ENCODE results near the gene RMI2. TPM values are rescaled to one million over a fixed set of nuclear protein-coding genes. Genes with fewer than 3 reads are reported as not detected.

RMI2 gene
- total and polyA plus RNA-seq, 2 of the 8 experiments (the other 6 are each of a cell fraction or from before 2014, with no cell fraction given) = 58.2 to 96.0 TPM

GRCh38 chr16:11396241-11397048, 51.2 kb downstream of the RMI2 start:
- no peak overlapping the region for H2BK120ac ChIP-seq (replicated peaks; ENCODE audit: low read depth, low read length)
- no peaks in the 10 kb centered on the region for H3K9me3 ChIP-seq (ENCODE audit: insufficient read depth in 2 of 2, low read depth in 1 of 2, low read length in 1 of 2)
- H3K23ac ChIP-seq (ENCODE audit: insufficient read length) = no peak overlapping the region
- no peak overlapping the region for H4K5ac ChIP-seq (ENCODE audit: insufficient read length, low read depth, low read length)
- H3K4me2 ChIP-seq (ENCODE audit: insufficient read depth in 1 of 2, low read depth in 2 of 2, low read length in 2 of 2) = no peak overlapping the region
- H2AFZ ChIP-seq (ENCODE audit: low read length) = 0 out of 2 replicates have a peak overlapping the region, but pooled peaks have one; percentile 48
- no peaks in the 10 kb centered on the region for H3K79me2 ChIP-seq (ENCODE audit: control insufficient read depth in 1 of 2, insufficient read depth in 2 of 2, low read length in 2 of 2)
- no peak overlapping the region for H3K4me3 ChIP-seq (ENCODE audit: extremely low read depth in 1 of 4, insufficient read depth in 2 of 4, low read depth in 3 of 4, low read length in 4 of 4)
- H3K27me3 ChIP-seq (replicated peaks in 1 of 4; ENCODE audit: control insufficient read depth in 3 of 4, extremely low read depth in 1 of 4, insufficient read depth in 3 of 4, low read length in 3 of 4) = no peaks in the 10 kb centered on the region
- H2BK12ac ChIP-seq (ENCODE audit: low read depth, low read length) = no peak overlapping the region; the same call in 1 of the 2 replicates
- CTCF ChIA-PET (ENCODE audit: partially characterized antibody) = interaction anchor here (0.6 to 18.3 kb wide), 53 partner anchors 9 to 669 kb away, joined by 3 to 266 read pairs (median 4); a partner anchor contains a TSS
- H3K23me2 ChIP-seq (ENCODE audit: low read depth, low read length) = no peaks in the 10 kb centered on the region
- POLR2A ChIA-PET (ENCODE audit: partially characterized antibody) = interaction anchor here (0.6 to 1.9 kb wide), 5 partner anchors 9 to 394 kb away, joined by 3 to 6 read pairs (median 3); partner anchors contain the start of gene SOCS1
- no peak overlapping the region for H2BK5ac ChIP-seq (ENCODE audit: low read depth, low read length)
- no peak overlapping the region for H3K9ac ChIP-seq (replicated peaks in 1 of 4; ENCODE audit: extremely low read depth in 1 of 4, low read depth in 3 of 4, low read length in 3 of 4)
- H3K27ac ChIP-seq (ENCODE audit: low read depth, low read length) = no peak overlapping the region
- H4K8ac ChIP-seq (ENCODE audit: extremely low read depth, insufficient read depth, low read length) = peak overlapping the region; percentile 36; the same call in 1 of the 2 replicates
- no peak overlapping the region for H3K14ac ChIP-seq (ENCODE audit: insufficient read length)
- no peaks in the 10 kb centered on the region for H3K79me1 ChIP-seq (ENCODE audit: low read depth, low read length)
- 56% methylated on average over 24 of the region's 24 CpGs; no CpG with 5 or more reads in 1 of the 2 experiments for WGBS, 2 experiments (ENCODE audit: extremely low coverage in 1 of 2, insufficient coverage in 1 of 2, insufficient read length in 1 of 2, insufficient replicate concordance in 2 of 2, low coverage in 1 of 2, low lambda C conversion rate in 2 of 2, missing lambda C conversion rate in 1 of 2)
- H4K91ac ChIP-seq (replicated peaks; ENCODE audit: insufficient read length, low read length) = no peak overlapping the region
- H2BK15ac ChIP-seq (ENCODE audit: low read length) = no peak overlapping the region
- H2BK20ac ChIP-seq (ENCODE audit: low read length) = no peak overlapping the region
- FAIRE-seq (peak; percentile 42), DNase-seq (ENCODE audit: low read depth in 1 of 2, low spot score in 2 of 2) (peak; percentile 60 to 98)
- no peaks in the 10 kb centered on the region for H3K36me3 ChIP-seq (ENCODE audit: control insufficient read depth in 2 of 4, insufficient read depth in 4 of 4, low read length in 3 of 4)
- no peak overlapping the region for H3K56ac ChIP-seq (replicated peaks; ENCODE audit: insufficient read length, low read depth, low read length)
- no peak overlapping the region for H3K18ac ChIP-seq (ENCODE audit: extremely low read depth, low read length)
- peaks cover 0 to 12% (median 7%) of the 10 kb centered on the region in 4 experiments; a peak in 4 of 7 replicates for H3K4me1 ChIP-seq (replicated peaks in 1 of 4; ENCODE audit: control insufficient read depth in 3 of 4, insufficient read depth in 4 of 4, low read length in 3 of 4)
- no peaks in the 10 kb centered on the region for H4K20me1 ChIP-seq (replicated peaks in 1 of 2; ENCODE audit: control insufficient read depth in 1 of 2, insufficient read depth in 2 of 2, low read length in 2 of 2)
- H2AK5ac ChIP-seq (ENCODE audit: low read depth, low read length) = no peak overlapping the region
- H3K4ac ChIP-seq (replicated peaks; ENCODE audit: insufficient read length, low read depth, low read length) = no peak overlapping the region
- no peak for TF ChIP-seq POU5F1 (IDR thresholded peaks at IDR 0.05; ENCODE audit: low read depth, low read length)
- no peak for TF ChIP-seq YY1 (IDR thresholded peaks at IDR 0.05; ENCODE audit: low read depth, low read length)
- no peak for TF ChIP-seq POLR2AphosphoS5 (IDR thresholded peaks at IDR 0.05; ENCODE audit: low read depth, low read length)
- TF ChIP-seq FOSL1 (IDR thresholded peaks at IDR 0.05; ENCODE audit: insufficient read depth, low read depth, low read length) = no peak
- TF ChIP-seq RXRA (IDR thresholded peaks at IDR 0.05; ENCODE audit: insufficient read depth, low read depth, low read length) = no peak
- TF ChIP-seq RFX5 (IDR thresholded peaks at IDR 0.05; ENCODE audit: borderline replicate concordance, low read depth, low read length) = no peak
- no peak for TF ChIP-seq SP2 (IDR thresholded peaks at IDR 0.05; ENCODE audit: low read length)
- no peak for TF ChIP-seq BACH1 (IDR thresholded peaks at IDR 0.05; ENCODE audit: low read length)
- TF ChIP-seq SP1 (IDR thresholded peaks at IDR 0.05; ENCODE audit: low read depth, low read length) = no peak
